SU-DHL-6 (cell line): ENCODE data around the gene HS3ST6.
"Not testable (repeated sequence)": the region's sequence is repeated elsewhere in the genome, so short reads cannot be mapped to it uniquely, and the experiment has no call there.

Experiments
- H2AFZ ChIP-seq: fragments of 200-600 bp; sonication (generic); 2 replicates; pipeline ENCODE4 v1.6.1; 2014; ENCODE audit warnings: low read depth, mild to moderate bottlenecking, moderate library complexity, mixed read lengths, antibody characterized with exemption, low read length; ENCODE audit not compliant: severe bottlenecking
- H3F3A ChIP-seq: fragments of 200-600 bp; shearing (Covaris generic); 2 replicates; pipeline ENCODE4 v1.6.0; 2016; ENCODE audit warnings: antibody characterized with exemption, mild to moderate bottlenecking; ENCODE audit not compliant: insufficient read depth
- H3K27ac ChIP-seq: fragments of 200-600 bp; sonication (generic); 2 replicates; pipeline ENCODE4 v1.5.1; 2016; ENCODE audit warnings: low read depth, mild to moderate bottlenecking, low read length, moderate library complexity, mixed read lengths
- H3K27me3 ChIP-seq: fragments of 200-600 bp; sonication (generic), shearing (Covaris generic); 2 replicates; pipeline ENCODE4 v1.6.0; 2014; ENCODE audit warnings: mild to moderate bottlenecking, low read length
- H3K36me3 ChIP-seq: fragments of 200-600 bp; sonication (generic); 2 replicates; pipeline ENCODE4 v1.6.1; 2014; ENCODE audit warnings: mild to moderate bottlenecking, low read length, mixed read lengths
- H3K4me2 ChIP-seq: fragments of 300-600, 200-600 bp; shearing (Covaris generic), sonication (generic); 2 replicates; pipeline ENCODE4 v1.6.0; 2014; ENCODE audit warnings: low read length, low read depth, mild to moderate bottlenecking; ENCODE audit not compliant: poor library complexity, severe bottlenecking
- H3K4me3 ChIP-seq: fragments of 200-600 bp; sonication (generic); 2 replicates; pipeline ENCODE4 v1.5.1; 2014; ENCODE audit warnings: antibody characterized with exemption, low read length, mild to moderate bottlenecking, mixed read lengths; ENCODE audit not compliant: insufficient read depth, poor library complexity, severe bottlenecking
- H3K79me2 ChIP-seq: fragments of 200-600 bp; sonication (generic); 2 replicates; pipeline ENCODE4 v1.6.1; 2014; ENCODE audit warnings: mild to moderate bottlenecking, low read length, moderate library complexity; ENCODE audit not compliant: insufficient read depth
- H3K9ac ChIP-seq: fragments of 200-600 bp; sonication (generic); 2 replicates; pipeline ENCODE4 v1.7.0; 2014; ENCODE audit warnings: mild to moderate bottlenecking, low read length
- H3K9me2 ChIP-seq: fragments of 200-600 bp; sonication (generic); replicated peaks from 2 replicates; pipeline ENCODE4 v1.6.1; 2014; ENCODE audit warnings: low read length; ENCODE audit not compliant: insufficient read depth
- H3K9me3 ChIP-seq: fragments of 200-600 bp; sonication (generic); 2 replicates; pipeline ENCODE4 v1.6.1; 2014; ENCODE audit warnings: low read length, mixed read lengths; ENCODE audit not compliant: insufficient read depth
- H4K20me1 ChIP-seq: fragments of 200-600 bp; sonication (generic); 2 replicates; pipeline ENCODE4 v1.6.1; 2014; ENCODE audit warnings: low read depth, mild to moderate bottlenecking, antibody characterized with exemption, low read length, moderate library complexity, mixed read lengths
- EZH2phosphoT487 ChIP-seq: fragments of 200-600 bp; sonication (generic), shearing (Covaris generic); conservative IDR thresholded peaks from 2 replicates; pipeline ENCODE4 v1.6.1; 2018; ENCODE audit warnings: mild to moderate bottlenecking, antibody characterized with exemption, low read length, moderate library complexity, mixed read lengths
- TF ChIP-seq, protein P1 (sequence below): fragments of 200-600 bp; sonication (generic); IDR thresholded peaks from one replicate; pipeline ENCODE4 v1.5.1; 2017; ENCODE audit warnings: antibody characterized with exemption, mild to moderate bottlenecking, low read length, moderate library complexity; ENCODE audit not compliant: insufficient read depth, poor library complexity, severe bottlenecking

HS3ST6 gene

DNA sequence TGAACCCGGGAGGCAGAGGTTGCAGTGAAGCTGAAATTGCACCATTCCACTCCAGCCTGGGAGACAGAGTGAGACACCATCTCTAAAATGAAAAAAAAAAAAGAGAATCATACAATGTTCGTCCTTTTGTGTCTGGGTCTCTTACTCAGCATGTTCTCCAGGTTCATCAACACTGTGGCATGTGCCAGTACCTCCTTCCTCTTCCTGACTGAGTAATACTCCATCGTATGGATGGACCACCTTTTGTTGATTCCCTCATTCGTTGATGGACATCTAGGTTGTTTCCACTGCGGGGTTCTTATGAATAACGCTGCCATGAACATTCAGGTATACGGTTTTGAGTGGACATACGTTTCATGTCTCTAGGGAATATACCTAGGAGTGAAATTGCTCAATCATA lies 4.1 kb upstream of the HS3ST6 start:
- Histone ChIP-seq H3K9me3 (no peaks in the 10 kb centered on the region), H3K36me3 (no peaks in the 10 kb centered on the region), H3K4me3 (no peak overlapping the region), H3K9ac (no peak overlapping the region), H3K4me2 (no peak overlapping the region), H3K27me3 (no peaks in the 10 kb centered on the region), H3K79me2 (no peaks in the 10 kb centered on the region), H3F3A (no peaks in the 10 kb centered on the region), H3K27ac (no peak overlapping the region), H2AFZ (no peak overlapping the region), H4K20me1 (no peaks in the 10 kb centered on the region), H3K9me2 (no peaks in the 10 kb centered on the region)
- TF ChIP-seq, protein P1, sequence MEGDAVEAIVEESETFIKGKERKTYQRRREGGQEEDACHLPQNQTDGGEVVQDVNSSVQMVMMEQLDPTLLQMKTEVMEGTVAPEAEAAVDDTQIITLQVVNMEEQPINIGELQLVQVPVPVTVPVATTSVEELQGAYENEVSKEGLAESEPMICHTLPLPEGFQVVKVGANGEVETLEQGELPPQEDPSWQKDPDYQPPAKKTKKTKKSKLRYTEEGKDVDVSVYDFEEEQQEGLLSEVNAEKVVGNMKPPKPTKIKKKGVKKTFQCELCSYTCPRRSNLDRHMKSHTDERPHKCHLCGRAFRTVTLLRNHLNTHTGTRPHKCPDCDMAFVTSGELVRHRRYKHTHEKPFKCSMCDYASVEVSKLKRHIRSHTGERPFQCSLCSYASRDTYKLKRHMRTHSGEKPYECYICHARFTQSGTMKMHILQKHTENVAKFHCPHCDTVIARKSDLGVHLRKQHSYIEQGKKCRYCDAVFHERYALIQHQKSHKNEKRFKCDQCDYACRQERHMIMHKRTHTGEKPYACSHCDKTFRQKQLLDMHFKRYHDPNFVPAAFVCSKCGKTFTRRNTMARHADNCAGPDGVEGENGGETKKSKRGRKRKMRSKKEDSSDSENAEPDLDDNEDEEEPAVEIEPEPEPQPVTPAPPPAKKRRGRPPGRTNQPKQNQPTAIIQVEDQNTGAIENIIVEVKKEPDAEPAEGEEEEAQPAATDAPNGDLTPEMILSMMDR: no peak
- TF ChIP-seq EZH2phosphoT487: no peak

DNA sequence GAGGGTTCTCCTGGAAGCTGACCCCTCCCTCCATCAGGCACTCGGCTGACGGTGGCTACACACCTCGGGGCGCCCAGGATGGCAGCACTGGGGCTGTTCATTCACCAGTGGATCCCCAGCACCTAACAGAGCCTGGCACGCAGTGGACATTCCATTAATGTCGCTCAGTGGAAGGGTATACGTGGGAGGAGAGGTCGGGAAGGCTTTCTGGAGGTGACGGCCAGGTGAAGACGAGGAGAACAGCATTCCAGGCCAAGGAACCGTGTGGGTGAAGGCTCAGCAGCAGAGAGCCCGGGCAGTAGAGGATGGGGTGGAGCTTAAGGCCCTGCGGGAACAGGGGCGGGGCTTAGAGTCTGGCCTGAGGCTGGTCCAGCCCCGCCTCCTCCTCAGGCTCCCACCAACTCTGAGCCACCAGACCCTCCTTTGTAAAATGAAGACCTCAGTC lies 2.5 kb upstream of the HS3ST6 start:
- Histone ChIP-seq H2AFZ (no peak overlapping the region), H4K20me1 (no peaks in the 10 kb centered on the region), H3K27ac (no peak overlapping the region), H3K4me2 (no peak overlapping the region), H3K9me2 (no peaks in the 10 kb centered on the region), H3K27me3 (no peaks in the 10 kb centered on the region), H3K79me2 (no peaks in the 10 kb centered on the region), H3F3A (no peaks in the 10 kb centered on the region), H3K9me3 (no peaks in the 10 kb centered on the region), H3K9ac (no peak overlapping the region), H3K4me3 (no peak overlapping the region), H3K36me3 (no peaks in the 10 kb centered on the region)
- TF ChIP-seq EZH2phosphoT487: no peak
- TF ChIP-seq, protein P1: no peak

DNA sequence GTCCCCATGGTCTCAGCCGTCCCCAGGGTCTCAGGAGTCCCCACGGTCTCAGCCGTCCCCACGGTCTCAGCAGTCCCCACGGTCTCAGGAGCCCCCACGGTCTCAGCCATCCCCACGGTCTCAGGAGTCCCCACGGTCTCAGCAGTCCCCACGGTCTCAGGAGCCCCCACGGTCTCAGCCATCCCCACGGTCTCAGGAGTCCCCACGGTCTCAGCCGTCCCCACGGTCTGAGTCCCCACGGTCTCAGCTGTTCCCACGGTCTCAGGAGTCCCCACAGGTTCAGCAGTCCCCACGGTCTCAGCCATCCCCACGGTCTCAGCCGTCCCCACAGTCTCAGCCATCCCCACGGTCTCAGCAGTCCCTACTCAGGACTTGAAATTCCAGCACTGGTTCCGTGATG lies 1.9 kb upstream of the HS3ST6 start:
- not testable (repeated sequence) for H3K9ac ChIP-seq, H4K20me1 ChIP-seq, H3K27me3 ChIP-seq, H3F3A ChIP-seq, H3K9me3 ChIP-seq, H3K27ac ChIP-seq, H3K36me3 ChIP-seq, H3K9me2 ChIP-seq, H3K4me3 ChIP-seq, H3K79me2 ChIP-seq, H2AFZ ChIP-seq, H3K4me2 ChIP-seq

DNA sequence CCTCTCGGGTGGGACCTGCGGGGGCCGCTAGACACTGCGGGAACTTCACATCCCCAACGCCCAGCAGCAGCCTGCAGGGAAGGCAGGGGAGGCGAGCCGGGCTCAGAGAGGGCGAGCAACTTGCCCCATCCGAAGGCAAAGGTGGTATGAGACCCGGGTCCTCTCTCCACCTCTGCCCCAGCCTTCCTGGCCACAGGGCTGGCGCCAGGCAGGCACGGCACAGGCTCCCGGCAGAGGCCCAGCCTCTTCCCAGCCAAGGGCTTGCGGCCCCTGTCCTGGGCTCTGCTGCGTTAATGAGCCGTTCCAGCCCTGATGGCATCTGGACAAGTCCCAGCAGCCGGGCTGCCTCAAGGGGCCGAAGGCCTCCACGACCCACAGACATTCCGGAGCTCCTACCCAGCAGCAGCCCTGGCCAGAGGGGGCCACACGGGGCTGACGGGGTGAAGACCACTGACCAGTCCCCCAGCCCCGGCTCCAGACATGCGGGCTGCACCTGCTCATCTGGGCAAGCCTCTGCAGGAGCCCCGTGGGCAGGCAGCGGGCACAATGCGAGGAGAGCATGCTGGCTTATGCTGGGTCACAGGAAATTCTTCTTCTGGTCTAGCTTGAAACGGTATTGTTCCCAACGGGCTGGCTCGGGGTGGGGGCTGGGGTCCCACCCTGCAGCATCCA lies 1.2 kb upstream of the HS3ST6 start:
- Histone ChIP-seq H3K36me3 (no peaks in the 10 kb centered on the region), H2AFZ (no peak overlapping the region), H3F3A (no peaks in the 10 kb centered on the region), H3K9me2 (no peaks in the 10 kb centered on the region), H3K9me3 (no peaks in the 10 kb centered on the region), H4K20me1 (no peaks in the 10 kb centered on the region), H3K9ac (no peak overlapping the region), H3K79me2 (no peaks in the 10 kb centered on the region), H3K27me3 (no peaks in the 10 kb centered on the region), H3K27ac (no peak overlapping the region), H3K4me2 (no peak overlapping the region), H3K4me3 (no peak overlapping the region)
- TF ChIP-seq, protein P1: no peak
- no peak for TF ChIP-seq EZH2phosphoT487
